Kidney epithelial cell (primary cell): ENCODE measurements around the gene SEC63. TPM values are rescaled to one million over a fixed set of nuclear protein-coding genes. Genes with fewer than 3 reads are reported as not detected.
A peak's percentile ranks its signal among the peaks of the same experiment; 100 is the strongest.
"Not testable (repeated sequence)": the region's sequence is repeated elsewhere in the genome, so short reads cannot be mapped to it uniquely, and the experiment has no call there.

ENCODE experiments used
- DNase-seq: peaks from one replicate; pipeline ENCODE4 v3.0.0-alpha.2; 2010; ENCODE audit warnings: low read depth
- H3K27me3 ChIP-seq: 2 replicates; pipeline ENCODE4 v1.6.0; 2011; ENCODE audit warnings: low read length; ENCODE audit not compliant: control insufficient read depth, insufficient read depth
- H3K36me3 ChIP-seq: 2 replicates; pipeline ENCODE4 v1.5.1; 2011; ENCODE audit warnings: low read length; ENCODE audit not compliant: control insufficient read depth, insufficient read depth
- H3K4me3 ChIP-seq: 2 replicates; pipeline ENCODE4 v1.5.1; 2011; ENCODE audit warnings: low read depth, mild to moderate bottlenecking, control low read depth, low read length
- total RNA-seq: library from RNA; depleted of rRNA; stranded (reverse); fragments of >200 nt; gene quantifications from 2 replicates; pipeline ENCODE4 v1.2.3, GENCODE V29; 2015
- TF ChIP-seq, protein P1 (sequence below): IDR thresholded peaks from 2 replicates; pipeline ENCODE4 v1.5.1; 2011; ENCODE audit warnings: mild to moderate bottlenecking, moderate library complexity, low read length, control low read depth, inconsistent platforms; ENCODE audit not compliant: insufficient read depth, poor library complexity, severe bottlenecking

Gene SEC63
- total RNA-seq, 1 donor from 2014 or later: 25.1 TPM

DNA sequence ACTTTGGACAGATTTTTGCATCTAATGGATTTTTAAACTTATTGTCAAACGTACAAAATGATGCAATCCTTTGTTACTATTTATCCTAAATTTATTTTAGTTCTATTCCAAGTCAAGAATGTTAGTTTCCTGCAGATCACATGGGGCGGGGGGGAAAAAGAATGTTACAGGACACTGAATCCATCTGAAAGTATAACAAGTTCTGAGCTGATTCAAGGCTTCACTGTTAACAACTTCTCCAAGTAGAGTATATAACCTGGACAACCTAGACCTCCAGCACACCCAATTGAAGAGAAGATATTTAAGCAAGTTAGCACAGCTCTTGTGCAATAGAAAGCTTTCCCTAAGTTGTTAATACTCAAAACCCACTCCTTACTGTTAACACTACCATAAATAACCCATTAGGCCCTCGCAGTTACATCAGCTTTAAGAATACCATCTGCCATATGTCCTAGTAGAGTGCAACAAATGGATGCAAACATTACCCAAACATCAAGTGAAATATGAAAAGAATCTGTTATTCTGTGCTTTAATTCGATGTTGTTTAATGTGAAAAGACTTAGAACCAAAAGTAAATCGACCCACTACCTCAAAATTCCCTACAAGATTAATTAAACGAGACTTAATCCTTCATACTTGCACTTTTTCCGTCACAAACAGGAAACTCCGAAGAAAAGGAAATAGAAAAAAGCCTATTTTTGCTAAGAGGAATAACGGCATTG lies 1.3 kb downstream of the SEC63 start:
- H3K4me3 ChIP-seq: peak overlapping the region; percentile 98
- no peak for DNase-seq
- H3K36me3 ChIP-seq: no peaks in the 10 kb centered on the region
- TF ChIP-seq, protein P1, sequence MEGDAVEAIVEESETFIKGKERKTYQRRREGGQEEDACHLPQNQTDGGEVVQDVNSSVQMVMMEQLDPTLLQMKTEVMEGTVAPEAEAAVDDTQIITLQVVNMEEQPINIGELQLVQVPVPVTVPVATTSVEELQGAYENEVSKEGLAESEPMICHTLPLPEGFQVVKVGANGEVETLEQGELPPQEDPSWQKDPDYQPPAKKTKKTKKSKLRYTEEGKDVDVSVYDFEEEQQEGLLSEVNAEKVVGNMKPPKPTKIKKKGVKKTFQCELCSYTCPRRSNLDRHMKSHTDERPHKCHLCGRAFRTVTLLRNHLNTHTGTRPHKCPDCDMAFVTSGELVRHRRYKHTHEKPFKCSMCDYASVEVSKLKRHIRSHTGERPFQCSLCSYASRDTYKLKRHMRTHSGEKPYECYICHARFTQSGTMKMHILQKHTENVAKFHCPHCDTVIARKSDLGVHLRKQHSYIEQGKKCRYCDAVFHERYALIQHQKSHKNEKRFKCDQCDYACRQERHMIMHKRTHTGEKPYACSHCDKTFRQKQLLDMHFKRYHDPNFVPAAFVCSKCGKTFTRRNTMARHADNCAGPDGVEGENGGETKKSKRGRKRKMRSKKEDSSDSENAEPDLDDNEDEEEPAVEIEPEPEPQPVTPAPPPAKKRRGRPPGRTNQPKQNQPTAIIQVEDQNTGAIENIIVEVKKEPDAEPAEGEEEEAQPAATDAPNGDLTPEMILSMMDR: no peak
- H3K27me3 ChIP-seq: no peaks in the 10 kb centered on the region

DNA sequence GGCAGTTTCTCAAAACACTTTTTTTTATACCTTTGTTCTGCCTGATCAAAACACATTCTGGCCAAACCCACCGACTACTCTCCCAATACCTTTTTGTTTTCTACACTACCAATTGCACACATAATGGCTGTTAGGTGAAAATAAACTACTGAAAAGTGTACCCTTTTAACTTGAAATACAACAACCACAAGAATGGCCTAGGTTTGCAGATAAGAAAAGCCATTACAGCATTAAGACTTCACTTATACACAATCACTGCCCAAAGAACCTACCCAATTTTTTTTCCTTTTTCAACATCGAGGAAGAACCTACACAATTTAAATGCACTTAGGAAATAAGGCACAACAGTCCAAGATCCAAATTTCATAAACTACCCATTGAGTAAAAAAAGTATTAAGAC lies 1.8 kb downstream of the SEC63 start:
- H3K4me3 ChIP-seq: peak overlapping the region; percentile 98
- DNase-seq: no peak
- TF ChIP-seq, protein P1: no peak
- H3K27me3 ChIP-seq: no peaks in the 10 kb centered on the region
- H3K36me3 ChIP-seq: no peaks in the 10 kb centered on the region

GRCh38 chr6:107953858-107954414 lies 4.1 kb downstream of the SEC63 start:
- H3K36me3 ChIP-seq, DNase-seq, H3K4me3 ChIP-seq, H3K27me3 ChIP-seq: not testable (repeated sequence)

- H3K27me3 ChIP-seq: no peaks in the 10 kb centered on the region
- H3K36me3 ChIP-seq: no peaks in the 10 kb centered on the region
- no peak overlapping the region for H3K4me3 ChIP-seq
- no peak for DNase-seq
- TF ChIP-seq, protein P1: no peak
Observed at GRCh38 chr6:107943626-107944439, 14.2 kb downstream of the SEC63 start.

GRCh38 chr6:107942142-107942541 lies 15.9 kb downstream of the SEC63 start:
- Histone ChIP-seq H3K4me3 (no peak overlapping the region), H3K36me3 (no peaks in the 10 kb centered on the region), H3K27me3 (no peaks in the 10 kb centered on the region)
- TF ChIP-seq, protein P1: no peak
- DNase-seq: no peak

DNA sequence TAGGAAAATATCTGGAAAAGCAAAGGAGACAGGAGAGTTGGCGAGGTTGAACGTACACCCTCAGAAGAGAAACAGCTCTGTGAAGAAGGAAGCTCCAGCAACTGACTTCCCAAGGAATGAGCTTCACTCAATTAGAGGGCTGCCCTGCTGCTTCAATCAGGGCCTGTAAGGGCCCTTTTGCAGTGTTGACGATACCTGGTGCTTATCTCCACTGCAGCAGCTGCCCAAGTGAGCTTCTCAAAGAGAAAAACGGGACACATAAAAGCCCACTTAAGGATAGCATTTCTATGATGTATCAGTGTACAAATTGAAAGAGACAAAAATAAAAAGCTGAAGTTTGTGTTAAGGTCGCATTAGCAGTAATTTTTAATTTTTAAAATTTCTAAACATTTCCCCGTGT lies 16.4 kb downstream of the SEC63 start:
- TF ChIP-seq, protein P1: no peak
- no peak overlapping the region for H3K4me3 ChIP-seq
- no peaks in the 10 kb centered on the region for H3K36me3 ChIP-seq
- DNase-seq: no peak
- no peaks in the 10 kb centered on the region for H3K27me3 ChIP-seq
